ENCODE results near the gene LYPD4. TPM values are rescaled to one million over a fixed set of nuclear protein-coding genes. Genes with fewer than 3 reads are reported as not detected.

Gene LYPD4
- total RNA-seq, 4 donors from 2014 or later: not detected

GRCh38 chr19:41869374-41869955, 25.0 kb upstream of the LYPD4 start:
- WGBS, 2 donors (ENCODE audit: low coverage in 1 of 2): 76% methylated on average over 5 of the region's 13 CpGs; no CpG with 5 or more reads in 1 of the 2 donors
- H3K36me3 ChIP-seq: peaks cover 0 to 81% of the 10 kb centered on the region in 2 donors
- TF ChIP-seq EP300 (IDR thresholded peaks at IDR 0.05) (no peak), POLR2A (IDR thresholded peaks at IDR 0.05) (no peak), POLR2AphosphoS5 (IDR thresholded peaks at IDR 0.05) (no peak), CTCF (IDR thresholded peaks at IDR 0.05) (no peak)

GRCh38 chr19:41868989-41869300, 24.5 kb upstream of the LYPD4 start:
- Histone ChIP-seq H3K4me3 (no peak overlapping the region), H3K4me1 (peaks cover 0 to 48% (median 4%) of the 10 kb centered on the region in 3 donors), H3K9me3 (no peaks in the 10 kb centered on the region), H3K27ac (no peak overlapping the region), H3K27me3 (no peaks in the 10 kb centered on the region), H3K36me3 (peaks cover 0 to 86% of the 10 kb centered on the region in 2 donors)
- ATAC-seq: no peak
- TF ChIP-seq EP300 (IDR thresholded peaks at IDR 0.05) (no peak), CTCF (IDR thresholded peaks at IDR 0.05) (no peak), POLR2A (IDR thresholded peaks at IDR 0.05) (no peak), POLR2AphosphoS5 (IDR thresholded peaks at IDR 0.05) (no peak)
- WGBS, 2 donors (ENCODE audit: low coverage in 1 of 2): 75 to 80% methylated on average over 2 to 9 of the region's 12 CpGs

More at GRCh38 chr19:41869374-41869955, 25.0 kb upstream of the LYPD4 start:
- no peak for ATAC-seq
- no peak overlapping the region for H3K27ac ChIP-seq
- no peaks in the 10 kb centered on the region for H3K27me3 ChIP-seq
- H3K4me3 ChIP-seq: no peak overlapping the region
- no peaks in the 10 kb centered on the region for H3K9me3 ChIP-seq
- H3K4me1 ChIP-seq: peaks cover 0 to 42% (median 4%) of the 10 kb centered on the region in 3 donors

- no peak overlapping the region for H3K4me3 ChIP-seq
- no peaks in the 10 kb centered on the region for H3K27me3 ChIP-seq
- no peaks in the 10 kb centered on the region for H3K9me3 ChIP-seq
- H3K27ac ChIP-seq: no peak overlapping the region
- 78 to 79% methylated on average over 2 to 4 of the region's 10 CpGs for WGBS, 2 donors (ENCODE audit: low coverage in 1 of 2)
- no peak for ATAC-seq
- peaks cover 0 to 92% of the 10 kb centered on the region in 2 donors for H3K36me3 ChIP-seq
- peaks cover 0 to 54% (median 6%) of the 10 kb centered on the region in 3 donors for H3K4me1 ChIP-seq
- TF ChIP-seq EP300 (IDR thresholded peaks at IDR 0.05) (no peak), CTCF (IDR thresholded peaks at IDR 0.05) (no peak), POLR2AphosphoS5 (IDR thresholded peaks at IDR 0.05) (no peak), POLR2A (IDR thresholded peaks at IDR 0.05) (no peak)
Measured at GRCh38 chr19:41868120-41868988, 23.9 kb upstream of the LYPD4 start.

- H3K4me3 ChIP-seq: no peak overlapping the region
- H3K4me1 ChIP-seq: peaks cover 1 to 74% (median 13%) of the 10 kb centered on the region in 3 donors
- H3K9me3 ChIP-seq: no peaks in the 10 kb centered on the region
- H3K27me3 ChIP-seq: no peaks in the 10 kb centered on the region
- no peak for TF ChIP-seq POLR2A (IDR thresholded peaks at IDR 0.05)
- no peak for TF ChIP-seq CTCF (IDR thresholded peaks at IDR 0.05)
- no peak for TF ChIP-seq EP300 (IDR thresholded peaks at IDR 0.05)
- TF ChIP-seq POLR2AphosphoS5 (IDR thresholded peaks at IDR 0.05): no peak
- 40 to 84% methylated on average over 1 to 2 of the region's 3 CpGs for WGBS, 2 donors (ENCODE audit: low coverage in 1 of 2)
- peaks cover 0 to 97% of the 10 kb centered on the region in 2 donors for H3K36me3 ChIP-seq
- no peak for ATAC-seq
- H3K27ac ChIP-seq: no peak overlapping the region
Measured at GRCh38 chr19:41866284-41866683, 21.8 kb upstream of the LYPD4 start.
